Measurements from ENCODE around the gene TMEM219.
"Not testable (repeated sequence)": the region's sequence is repeated elsewhere in the genome, so short reads cannot be mapped to it uniquely, and the experiment has no call there.

TMEM219 gene

GRCh38 chr16:29951625-29952365 is 10.1 kb upstream of the TMEM219 start:
- no peak for DNase-seq

- DNase-seq, result no peak
Observed at GRCh38 chr16:29958756-29959155, 3.1 kb upstream of the TMEM219 start.

GRCh38 chr16:29959293-29959692 is 2.6 kb upstream of the TMEM219 start:
- no peak for DNase-seq

- DNase-seq, result not testable (repeated sequence)
Observed at GRCh38 chr16:29959821-29960220, 2.1 kb upstream of the TMEM219 start.

GRCh38 chr16:29961127-29961478 is 776 bp upstream of the TMEM219 start:
- DNase-seq, result no peak

GRCh38 chr16:29962344-29962994 is 590 bp downstream of the TMEM219 start:
- no peak for DNase-seq

- DNase-seq, result no peak
Observed at GRCh38 chr16:29963021-29963743, 1.3 kb downstream of the TMEM219 start.

- no peak for DNase-seq
Observed at GRCh38 chr16:29968205-29968604, 6.3 kb downstream of the TMEM219 start.

- DNase-seq, result no peak
Observed at GRCh38 chr16:29971304-29971703, 9.4 kb downstream of the TMEM219 start.

GRCh38 chr16:29972500-29972899 is 10.6 kb downstream of the TMEM219 start:
- no peak for DNase-seq

- no peak for DNase-seq
Observed at GRCh38 chr16:29972992-29973383, 11.1 kb downstream of the TMEM219 start.

GRCh38 chr16:29973384-29974246 is 11.7 kb downstream of the TMEM219 start, which contains the start of gene TAOK2:
TAOK2 (plus strand) TSS chr16:29973868; CDS start chr16:29977773, 3,905 bp downstream.
- DNase-seq, result peak; percentile 99

- DNase-seq, result no peak
Observed at GRCh38 chr16:29974291-29975133, 12.6 kb downstream of the TMEM219 start.

- no peak for DNase-seq
Observed at GRCh38 chr16:29975134-29975538, 13.3 kb downstream of the TMEM219 start.

- DNase-seq, result no peak
Observed at GRCh38 chr16:29975811-29976511, 14.1 kb downstream of the TMEM219 start.

GRCh38 chr16:29977063-29977825 is 15.4 kb downstream of the TMEM219 start:
- no peak for DNase-seq

GRCh38 chr16:29978081-29978480 is 16.2 kb downstream of the TMEM219 start:
- DNase-seq, result no peak

- DNase-seq, result no peak
Observed at GRCh38 chr16:29978564-29979270, 16.8 kb downstream of the TMEM219 start.

GRCh38 chr16:29982560-29983419 is 20.9 kb downstream of the TMEM219 start:
- DNase-seq, result no peak
